ENCODE results near the gene CNST.
"Not testable (repeated sequence)": the region's sequence is repeated elsewhere in the genome, so short reads cannot be mapped to it uniquely, and the experiment has no call there.

The CNST gene

DNA sequence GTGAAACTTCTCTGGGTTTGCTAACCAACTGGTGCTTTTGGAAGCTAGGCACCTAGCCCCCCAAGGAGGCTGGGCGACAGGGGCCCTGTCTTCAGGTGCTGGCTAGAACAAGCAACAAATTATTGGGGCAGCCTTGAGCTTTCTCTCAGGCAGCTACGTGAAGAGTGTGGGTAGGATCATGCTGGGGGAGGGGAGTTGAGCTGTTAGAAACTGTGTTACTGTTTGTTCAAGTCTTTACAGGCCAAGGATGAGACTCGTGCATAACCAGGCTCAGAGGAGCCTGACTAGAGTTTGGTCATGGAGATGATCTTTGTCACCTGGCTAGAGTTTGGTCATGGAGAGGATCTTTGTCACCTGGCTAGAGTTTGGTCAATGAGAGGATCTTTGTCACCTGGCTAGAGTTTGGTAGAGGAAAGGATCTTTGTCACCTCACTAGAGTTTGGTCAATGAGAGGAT is 145.3 kb downstream of the CNST start:
- DNase-seq = no peak

DNA sequence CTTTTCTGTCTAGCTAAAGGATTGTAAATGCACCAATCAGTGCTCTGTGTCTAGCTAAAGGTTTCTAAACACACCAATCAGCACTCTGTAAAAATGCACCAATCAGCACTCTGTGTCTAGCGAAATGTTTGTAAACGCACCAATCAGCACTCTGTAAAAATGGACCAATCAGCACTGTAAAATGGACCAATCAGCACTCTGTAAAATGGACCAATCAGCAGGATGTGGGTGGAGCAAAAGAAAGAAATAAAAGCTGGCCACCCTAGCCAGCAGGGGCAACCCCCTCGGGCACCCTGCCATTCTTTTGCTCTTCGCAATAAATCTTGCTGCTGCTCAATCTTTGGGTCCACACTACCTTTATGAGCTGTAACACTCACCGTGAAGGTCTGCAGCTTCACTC is 146.2 kb downstream of the CNST start:
- DNase-seq = not testable (repeated sequence)
